ENCODE results near the gene AAMP.

The AAMP gene

DNA sequence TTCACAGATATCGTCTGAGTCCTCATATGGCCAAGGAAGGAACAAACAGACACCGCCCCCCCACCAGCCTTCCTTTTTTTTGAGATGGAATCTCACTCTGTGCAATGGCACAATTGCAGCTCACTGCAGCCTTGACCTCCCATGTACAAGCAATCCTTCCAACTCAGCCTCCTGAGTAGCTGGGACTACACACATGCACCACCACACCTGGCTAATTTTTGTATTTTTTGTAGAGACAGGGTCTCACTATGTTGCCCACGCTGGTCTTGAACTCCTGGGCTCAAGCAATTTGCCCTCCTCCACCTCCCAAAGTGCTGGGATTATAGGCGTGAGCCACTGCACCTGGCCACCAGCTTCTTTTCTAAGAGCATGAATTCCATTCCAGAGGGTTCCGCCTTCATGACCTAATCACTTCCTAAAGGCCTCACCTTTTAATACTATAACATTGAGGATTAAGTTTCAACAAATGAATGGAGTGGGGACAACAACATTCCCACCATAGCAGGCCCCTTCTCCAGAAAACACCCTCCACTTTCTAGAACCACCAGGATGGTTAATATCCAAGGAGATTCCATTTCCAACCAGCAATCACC, 24.6 kb upstream of the AAMP start:
- DNase-seq (ENCODE audit: low read depth in 1 of 2, low spot score in 1 of 2): no peak

DNA sequence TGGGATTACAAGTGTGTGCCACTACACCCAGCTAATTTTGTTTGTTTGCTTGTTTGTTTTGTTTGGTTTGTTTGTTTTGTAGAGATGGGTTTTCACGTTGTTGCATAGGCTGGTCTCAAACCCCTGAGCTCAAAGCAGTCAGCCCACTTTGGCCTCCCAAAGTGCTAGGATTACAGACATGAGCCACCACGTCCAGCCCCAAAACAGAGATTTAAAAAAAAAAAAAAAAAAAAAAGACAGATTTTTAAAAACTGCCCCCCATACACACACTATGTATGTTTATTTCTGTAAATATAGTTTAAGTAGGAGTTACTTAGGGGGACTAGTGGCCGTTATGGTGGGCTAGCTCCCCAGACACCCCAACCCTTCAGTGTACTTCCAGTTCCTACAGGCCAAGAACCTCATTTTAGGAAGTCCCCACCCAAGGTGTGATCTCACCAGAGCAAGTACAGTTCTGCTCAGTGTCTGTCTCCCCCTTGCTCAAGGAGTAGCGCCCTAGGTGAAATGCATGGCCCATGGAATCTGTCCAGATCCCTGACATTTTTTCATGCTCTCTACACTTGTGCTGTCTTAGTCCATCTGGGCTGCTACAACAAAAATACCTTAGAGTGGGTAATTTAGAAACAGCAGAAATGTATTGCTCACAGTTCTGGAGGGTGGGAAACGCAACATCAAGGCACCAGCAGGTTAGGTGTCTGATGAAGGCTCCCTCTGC, 23.9 kb upstream of the AAMP start:
- DNase-seq (ENCODE audit: low read depth in 1 of 2, low spot score in 1 of 2): no peak

DNA sequence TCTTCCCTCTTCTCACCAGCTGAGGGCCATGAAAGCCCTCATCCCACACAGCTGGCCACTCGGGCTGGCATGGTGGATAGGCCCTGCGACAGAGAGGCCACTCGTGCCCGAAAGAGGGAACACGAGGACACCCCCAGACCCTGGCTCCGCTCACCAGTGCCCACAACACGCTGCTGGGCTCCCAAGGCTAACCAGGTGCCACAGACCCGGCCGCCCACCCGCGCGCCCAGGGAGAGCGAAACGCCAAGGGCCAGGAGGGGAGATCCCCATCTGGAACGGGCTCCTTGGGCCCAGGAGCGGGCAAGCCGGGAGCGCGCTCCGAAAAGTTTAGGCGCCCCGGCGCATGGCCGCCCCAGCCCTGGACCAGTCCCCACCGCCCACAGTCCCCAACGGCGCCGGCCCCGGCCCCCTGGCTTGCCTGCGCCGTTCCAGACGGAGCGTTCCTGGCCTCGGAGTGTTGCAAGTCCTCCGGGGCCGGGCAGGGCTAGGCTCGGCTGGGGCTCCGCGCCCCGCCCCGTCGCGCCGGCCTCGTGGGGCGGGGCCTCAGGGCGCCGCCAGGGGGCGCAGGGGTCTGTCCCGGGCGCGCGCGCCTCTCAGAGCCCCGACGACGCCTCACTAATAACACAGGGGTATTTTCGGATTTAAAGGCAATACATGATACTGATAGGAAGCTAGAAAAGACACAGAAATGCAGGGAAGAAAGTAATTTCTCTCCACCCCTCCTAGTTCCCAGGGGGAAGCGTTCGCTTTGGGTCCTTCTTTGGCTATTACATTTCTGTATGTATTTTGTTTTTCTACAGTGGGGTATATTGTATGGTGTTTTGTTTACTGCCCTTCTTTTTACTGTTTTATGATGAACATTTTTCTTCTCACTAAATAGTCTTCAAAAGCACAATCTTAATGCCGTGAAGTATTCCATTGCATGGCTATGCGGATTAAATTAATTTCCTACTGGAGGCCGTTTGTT, 22.4 kb upstream of the AAMP start, which contains the start of gene TMBIM1:
TMBIM1 (minus strand) TSS at position 456 of the 967 bp plus-strand sequence. CDS start 10,362 bp downstream, outside the sequence.
- peak; percentile 57 to 58 for DNase-seq (ENCODE audit: low read depth in 1 of 2, low spot score in 1 of 2)

DNA sequence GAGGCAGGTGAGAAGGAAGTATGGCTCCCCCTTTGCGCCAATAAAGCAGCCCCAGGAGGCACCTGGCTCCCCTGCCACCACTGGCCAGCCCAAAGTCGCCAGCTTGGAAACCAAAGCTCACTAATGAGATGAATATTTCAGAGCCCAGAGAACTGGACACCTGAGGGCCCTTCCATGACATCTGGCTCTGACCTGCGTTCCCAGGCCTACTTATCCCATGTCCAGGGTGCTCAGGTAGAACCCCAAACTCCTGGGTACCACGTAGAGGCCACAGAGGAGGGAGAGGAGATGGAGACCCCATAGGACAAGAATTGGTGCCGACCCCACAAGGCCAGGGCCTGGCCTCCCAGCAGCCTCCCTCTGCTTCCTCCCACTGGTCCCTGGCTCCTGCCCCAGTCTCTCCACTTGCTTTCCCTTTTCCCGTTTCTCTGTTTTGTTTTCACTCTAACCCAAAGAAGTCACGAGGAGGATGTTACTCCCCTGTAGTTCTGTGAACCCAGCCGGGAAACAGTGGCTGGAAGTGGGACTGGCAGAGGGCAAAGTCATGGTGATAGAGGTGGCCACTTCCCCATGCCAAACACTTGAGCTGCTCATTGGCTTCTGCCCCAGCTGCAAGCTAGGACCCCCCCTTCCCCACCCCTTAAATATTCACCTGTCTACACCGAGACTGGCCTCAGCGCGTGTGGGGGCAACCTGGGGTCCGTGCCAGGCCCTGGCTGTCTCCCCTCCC, 21.5 kb upstream of the AAMP start:
- no peak for DNase-seq (ENCODE audit: low read depth in 1 of 2, low spot score in 1 of 2)

DNA sequence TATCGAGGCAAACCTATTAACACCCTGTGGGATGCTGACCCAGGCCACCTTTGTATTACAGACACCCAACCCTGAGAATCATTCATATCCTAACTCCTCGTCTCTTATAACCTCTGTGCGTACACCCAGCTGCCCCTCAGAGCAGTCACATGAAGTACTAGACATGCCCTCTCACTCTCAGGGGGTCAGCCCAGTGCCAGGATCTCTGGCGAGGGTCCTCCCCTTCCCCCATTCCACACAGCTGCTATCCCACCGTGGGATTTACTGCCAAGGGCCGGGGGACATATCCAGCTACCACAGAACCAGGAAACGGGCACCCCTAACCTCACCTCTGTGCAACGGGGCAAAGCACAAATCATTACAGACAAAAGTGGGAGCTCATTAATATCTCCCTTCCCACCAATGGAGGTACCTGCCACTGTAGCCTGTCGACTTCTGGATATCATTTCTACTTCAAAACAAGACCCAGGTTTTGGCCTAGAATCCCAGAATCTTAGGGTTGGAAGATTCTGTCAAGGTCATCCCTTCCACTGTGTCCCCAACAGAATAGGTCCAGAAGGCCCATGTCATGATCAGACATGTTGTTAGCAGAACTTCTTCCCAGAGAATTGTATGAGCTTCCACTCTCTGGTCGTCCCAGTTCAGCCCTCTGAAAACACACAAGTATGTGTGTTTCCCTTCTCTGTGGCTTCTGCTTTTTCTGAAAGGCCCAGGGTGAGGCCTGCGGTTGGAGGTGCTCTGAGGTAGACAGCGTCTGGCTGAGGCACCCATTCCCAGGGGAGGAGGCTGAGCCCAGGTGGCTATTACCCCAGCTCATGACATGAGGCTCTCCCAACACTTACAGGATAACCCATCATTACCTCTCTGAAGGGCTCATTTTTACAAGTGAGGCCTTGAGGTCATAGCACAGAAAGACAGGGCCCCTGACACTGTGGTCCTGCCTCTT, 20.7 kb upstream of the AAMP start:
- DNase-seq (ENCODE audit: low read depth in 1 of 2, low spot score in 1 of 2): no peak

DNA sequence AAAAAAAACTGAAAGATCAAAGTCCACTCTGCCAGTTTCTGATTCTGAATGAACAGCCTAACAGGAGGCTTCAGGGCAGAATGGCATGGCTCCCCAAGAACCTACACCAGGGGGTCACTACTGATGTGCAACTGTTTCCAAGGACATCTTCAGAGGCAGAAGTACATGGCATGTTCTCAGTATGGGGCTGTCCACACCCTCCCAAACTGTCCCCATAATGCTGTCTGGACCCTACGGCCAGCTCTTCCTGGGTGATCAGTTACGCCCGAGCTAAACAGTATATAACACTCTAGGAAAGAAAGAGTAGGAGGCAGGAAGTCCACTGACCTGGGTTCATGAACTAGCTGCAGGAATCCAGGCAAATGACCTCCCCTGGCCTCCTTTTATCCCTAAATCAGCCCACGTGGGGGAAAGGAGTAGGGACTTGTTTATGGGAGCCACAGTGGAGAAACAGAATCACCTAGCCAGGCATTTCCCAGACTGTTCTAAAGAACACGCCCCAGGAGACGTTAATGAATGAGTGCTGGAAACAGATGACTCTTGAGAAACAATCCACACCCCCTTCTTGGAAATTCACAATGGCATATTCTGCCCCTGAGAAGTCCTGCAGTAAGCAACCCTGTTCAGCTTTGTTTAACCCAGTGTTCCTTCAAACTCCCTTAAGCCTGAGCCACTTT, 19.8 kb upstream of the AAMP start:
- no peak for DNase-seq (ENCODE audit: low read depth in 1 of 2, low spot score in 1 of 2)

DNA sequence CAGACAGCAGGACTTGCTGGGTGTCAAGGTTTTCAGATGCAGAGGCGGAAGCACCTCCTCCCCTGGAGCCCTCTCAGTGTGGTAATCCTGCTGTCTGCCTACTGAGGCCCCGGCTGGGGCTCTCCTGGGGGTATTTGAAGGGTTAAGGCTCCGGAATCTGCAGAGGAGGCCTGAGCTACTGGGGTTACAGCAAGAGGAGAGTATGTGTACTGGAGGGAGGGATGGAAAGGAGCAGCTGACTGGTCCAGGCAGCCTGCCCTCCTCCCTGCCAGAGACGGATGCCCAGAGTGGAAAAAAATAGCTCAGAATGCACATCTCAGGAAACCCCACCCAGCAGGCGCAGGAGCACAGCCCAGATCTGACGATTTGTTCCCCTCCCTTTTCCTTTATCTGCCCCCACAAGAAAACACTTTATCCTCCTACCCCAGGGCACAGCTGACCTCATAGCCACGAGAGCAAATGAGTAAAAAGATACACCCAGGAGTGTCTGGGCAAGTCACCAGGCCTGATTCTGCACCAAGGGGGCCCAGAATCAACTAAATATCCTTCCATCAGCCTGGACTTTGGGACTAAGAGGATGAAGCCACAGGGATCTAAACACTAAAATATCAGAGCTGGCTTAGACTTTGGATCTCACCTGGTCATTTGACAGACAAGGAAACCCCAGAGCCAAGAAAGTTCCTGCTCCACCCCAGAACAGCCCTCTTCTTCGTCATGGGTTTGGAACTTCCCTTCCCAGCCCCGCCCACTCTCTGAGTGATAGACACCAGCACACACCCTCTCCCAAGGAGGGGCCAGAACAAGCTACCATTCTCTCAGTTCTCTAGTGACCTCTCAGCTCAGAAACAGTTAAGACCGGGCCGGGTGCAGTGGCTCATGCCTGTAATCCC, 16.9 kb upstream of the AAMP start:
- DNase-seq (ENCODE audit: low read depth in 1 of 2, low spot score in 1 of 2): peak; percentile 58 to 76

DNA sequence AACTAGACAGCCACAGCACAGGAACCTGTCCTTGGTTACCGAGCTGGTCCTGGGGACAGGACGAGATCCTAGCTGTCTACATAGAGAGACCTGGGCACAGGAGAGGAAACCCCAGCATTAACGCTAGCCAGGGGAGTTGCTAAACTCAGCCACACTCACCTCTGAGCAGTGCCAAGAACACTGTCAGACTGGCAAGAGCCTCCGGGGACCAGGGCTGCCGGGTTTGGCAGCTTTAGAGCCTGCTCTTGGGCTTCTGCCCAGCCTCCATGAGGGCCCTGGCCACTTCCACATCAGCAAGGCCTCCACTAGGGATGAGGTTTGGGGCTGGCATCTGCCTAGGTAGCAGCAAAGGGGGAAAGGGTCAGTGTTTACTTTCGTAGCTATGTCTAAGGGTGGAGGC, 15.7 kb upstream of the AAMP start:
- no peak for DNase-seq (ENCODE audit: low read depth in 1 of 2, low spot score in 1 of 2)

DNA sequence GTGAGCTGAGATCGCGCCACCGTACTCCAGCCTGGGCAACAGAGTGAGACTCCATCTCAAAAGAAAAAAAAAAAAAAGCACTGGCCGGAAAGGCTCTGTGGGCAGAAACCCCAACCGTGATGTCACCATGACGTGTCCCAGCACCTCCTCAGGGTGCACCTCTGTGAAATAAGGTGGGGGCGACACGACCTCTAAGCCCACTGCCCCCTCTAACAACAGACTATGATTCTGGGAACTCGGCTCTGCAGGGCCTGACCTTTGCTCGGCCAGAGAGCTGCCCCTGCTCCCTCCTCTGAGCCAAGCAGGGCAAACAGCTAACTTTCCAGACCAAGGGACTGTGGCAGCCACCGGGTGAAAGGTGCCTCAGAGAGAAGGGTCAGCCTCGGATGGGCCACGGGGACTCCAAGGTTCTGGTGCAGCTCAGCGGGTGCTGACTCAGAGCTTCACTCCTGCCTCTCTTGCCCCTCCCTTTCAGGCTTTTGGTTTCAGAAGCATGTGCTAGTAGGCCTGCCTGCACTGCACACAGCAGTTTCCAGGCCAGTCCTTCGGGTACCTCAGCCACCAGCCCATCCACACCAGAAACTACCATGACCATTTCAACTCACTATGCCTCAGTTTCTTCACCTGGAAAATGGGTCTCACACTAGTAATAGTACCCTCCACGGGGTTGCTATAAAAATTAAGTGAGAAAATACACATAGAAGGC, 14.3 kb upstream of the AAMP start:
- peak in 1 of 2 donors; percentile 67 for DNase-seq (ENCODE audit: low read depth in 1 of 2, low spot score in 1 of 2)

DNA sequence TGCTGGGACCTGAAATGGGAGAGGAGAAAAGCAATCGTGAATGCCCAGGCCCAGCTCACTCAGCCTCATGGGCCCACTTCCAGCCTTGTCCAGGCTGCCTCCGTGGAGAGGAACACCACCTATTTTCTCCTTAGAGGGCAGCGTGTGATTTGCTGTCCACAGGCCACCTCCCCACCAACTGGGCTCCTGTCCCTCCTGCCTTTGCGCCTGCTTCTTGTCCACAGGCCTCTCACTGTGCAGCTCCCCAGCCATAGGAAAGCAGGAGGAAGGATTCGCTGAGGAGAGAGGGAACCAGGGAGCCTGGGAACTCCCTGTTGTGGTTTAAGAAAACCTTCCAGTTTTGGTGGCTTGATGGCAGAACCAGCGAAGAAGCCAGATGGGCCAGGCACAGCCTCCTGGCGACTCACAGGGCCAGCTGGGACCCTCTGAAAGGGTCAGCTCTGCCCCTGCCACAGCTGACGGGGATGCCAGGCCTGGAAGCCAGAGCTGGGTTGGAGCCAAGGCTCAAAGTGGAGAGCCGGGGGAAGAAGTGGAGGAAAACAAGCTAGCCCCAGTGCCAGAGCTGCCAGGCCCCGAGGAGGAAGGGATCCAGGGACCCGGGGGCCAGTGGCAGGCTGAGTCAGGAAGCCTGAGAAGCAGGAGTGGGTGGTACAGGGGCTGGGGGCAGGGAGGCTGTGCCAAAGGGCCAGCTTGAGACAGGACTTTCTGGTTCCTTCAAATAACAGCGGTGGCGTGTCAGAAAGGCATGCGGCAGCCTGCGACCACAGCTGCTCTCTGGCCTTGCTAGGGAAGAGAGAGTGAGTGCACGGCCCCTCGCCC, 12.4 kb upstream of the AAMP start:
- DNase-seq (ENCODE audit: low read depth in 1 of 2, low spot score in 1 of 2): no peak

DNA sequence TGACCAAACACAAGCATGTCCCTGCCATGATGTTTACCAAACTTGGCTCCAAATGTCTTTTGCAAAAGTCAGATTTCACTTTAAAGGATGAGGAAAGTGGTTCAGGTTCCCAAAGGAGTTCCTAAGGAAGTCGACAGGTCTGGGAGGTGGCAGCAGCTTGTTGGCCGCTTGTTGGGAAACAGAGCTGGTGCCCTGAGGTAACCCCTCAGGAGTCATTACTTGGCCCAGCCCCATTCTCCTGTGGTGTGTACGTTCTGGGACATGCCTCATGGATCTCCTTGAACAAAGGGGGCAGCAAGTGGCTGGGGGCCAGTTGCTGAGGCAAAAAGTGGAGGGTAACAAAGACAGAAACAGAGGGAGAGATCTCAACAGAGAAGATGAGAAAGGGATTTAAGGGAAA, 11.5 kb upstream of the AAMP start:
- DNase-seq (ENCODE audit: low read depth in 1 of 2, low spot score in 1 of 2): no peak

DNA sequence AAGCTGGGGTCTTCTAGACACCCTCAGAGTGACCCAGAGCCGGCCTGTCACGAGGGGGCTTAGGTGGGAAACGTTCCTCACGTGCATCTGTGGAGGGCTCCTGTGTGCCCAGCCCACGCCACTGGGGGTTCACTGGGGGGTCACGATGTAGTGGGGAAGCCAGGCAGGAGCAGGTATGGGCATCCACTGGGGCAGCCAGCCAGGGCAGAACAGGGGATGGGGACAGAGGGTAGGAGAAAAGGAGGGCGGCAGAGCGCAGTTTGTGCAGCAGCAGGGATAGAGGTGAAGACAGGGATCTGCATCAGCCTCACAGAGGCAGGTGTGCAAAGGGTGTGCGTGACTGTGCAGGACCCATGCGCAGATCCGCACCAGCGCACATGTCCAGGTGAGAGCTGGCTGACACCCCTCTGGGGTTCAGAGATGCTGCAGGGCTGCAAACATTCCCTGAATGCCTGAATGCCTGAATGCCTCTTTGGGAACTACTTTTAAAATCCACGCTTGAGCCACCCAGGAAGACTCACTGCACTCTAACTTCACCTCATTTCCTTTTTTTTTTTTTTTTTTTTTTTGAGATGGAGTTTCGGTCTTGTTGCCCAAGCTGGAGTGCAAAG, 10.4 kb upstream of the AAMP start:
- DNase-seq (ENCODE audit: low read depth in 1 of 2, low spot score in 1 of 2): no peak

DNA sequence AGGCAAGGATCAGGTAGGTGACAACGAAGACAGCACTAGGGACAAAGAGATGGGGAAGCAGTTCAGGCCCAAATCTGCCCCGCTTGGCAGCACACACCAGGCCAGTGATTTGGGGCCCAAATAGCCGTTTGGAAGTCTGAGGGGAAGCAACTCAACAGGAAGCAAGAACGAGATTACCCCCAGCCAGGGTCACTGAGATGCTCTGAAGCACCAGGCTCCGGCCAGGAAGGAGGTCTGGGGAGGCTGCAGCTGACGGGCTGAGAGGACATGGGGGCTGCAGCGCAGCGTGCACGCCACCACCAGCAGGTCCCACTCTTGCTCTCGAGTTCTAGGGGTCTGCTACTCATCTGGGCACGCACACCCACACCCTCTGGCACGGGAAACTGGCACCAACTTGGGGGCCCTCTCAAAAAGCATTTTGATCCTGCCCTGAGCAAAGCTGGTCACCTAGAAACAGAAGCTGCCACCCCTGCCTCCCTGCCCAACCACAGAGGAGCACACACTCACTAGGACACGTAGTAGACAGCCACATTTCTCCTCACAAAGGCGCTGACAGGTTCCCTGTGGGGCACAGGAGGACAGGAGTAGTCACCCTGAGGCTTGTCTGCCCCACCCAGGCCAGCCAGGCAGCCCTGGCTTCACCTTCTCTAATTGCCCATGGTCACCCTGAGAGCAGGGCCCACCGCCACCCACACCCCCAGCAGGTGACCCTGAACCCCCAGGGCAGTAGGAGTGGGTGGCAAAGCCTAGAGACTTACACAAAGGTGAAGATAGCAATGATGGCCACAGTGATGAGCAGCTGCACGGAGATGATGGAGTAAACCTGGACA, 8.8 kb upstream of the AAMP start:
- no peak for DNase-seq (ENCODE audit: low read depth in 1 of 2, low spot score in 1 of 2)

DNA sequence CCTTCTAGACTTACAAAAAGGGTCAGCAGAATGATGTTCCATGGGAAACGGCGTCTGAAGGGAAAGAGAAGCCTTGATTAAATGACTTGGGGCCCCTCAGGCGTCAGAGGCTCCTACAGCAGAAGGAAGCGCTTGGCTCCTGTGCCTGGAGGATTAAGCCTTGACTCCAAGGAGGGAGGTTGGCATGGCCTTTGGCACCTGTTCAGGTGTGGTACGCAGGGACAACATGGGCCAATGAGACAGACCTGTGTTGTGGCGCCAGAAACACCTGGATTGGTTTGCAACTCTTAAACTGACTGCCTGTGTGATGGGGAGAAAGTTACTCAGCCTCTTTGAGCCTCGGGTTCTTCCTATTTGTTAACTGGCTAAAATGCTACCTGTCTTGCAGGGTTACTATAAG, 8.0 kb upstream of the AAMP start:
- DNase-seq (ENCODE audit: low read depth in 1 of 2, low spot score in 1 of 2): no peak

DNA sequence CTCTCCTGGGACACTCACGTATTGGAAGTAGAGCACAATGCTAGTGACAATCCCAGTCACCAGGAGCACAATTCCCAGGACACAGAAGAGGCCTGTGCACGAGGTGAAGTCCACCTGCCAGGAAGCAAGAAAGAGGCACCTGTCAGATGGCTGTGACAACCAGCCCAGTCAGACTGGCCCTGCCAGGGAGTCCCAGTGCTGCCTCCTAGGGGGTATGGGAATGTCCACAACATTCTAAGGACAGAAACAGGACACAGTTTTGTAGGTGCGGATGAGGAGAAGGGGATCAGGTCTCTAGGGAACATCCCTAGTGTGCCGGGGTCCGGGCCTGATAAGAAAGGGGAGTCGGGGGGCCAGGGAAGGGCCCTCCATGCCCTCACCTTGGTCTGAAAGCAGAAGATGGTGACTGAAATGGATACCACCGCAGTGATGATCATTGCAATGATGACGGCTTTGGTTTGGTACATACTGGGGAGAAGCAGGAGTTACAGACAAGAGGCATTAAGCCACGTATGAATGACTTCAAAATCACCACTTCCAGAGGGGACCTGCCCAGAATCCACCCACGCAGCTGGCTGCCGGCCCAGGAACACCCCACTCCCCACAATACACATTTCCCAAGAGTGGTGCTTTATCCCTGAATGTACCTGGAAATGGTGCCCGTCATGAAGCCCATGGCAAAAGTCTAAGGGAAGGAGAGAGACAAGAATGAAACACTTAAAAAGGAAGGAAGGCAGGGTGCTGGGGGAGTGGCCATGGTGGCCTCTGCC, 7.2 kb upstream of the AAMP start:
- DNase-seq (ENCODE audit: low read depth in 1 of 2, low spot score in 1 of 2): no peak

Measured in activated CD4-positive, alpha-beta T cell treated with anti-CD3 and anti-CD28 coated beads, Interleukin-2, amount 50 U/mL, for 24 hours (primary cell).